DOHH2 (cell line): ENCODE measurements around the gene CEBPG.

Experiments
- CTCF ChIP-seq: fragments of 200-600 bp; sonication (generic); IDR thresholded peaks from one replicate; pipeline ENCODE4 v1.5.1; 2014; ENCODE audit warnings: antibody characterized with exemption, mild to moderate bottlenecking, low read depth, low read length; ENCODE audit not compliant: poor library complexity, severe bottlenecking
- EZH2phosphoT487 ChIP-seq: fragments of 200-600 bp; sonication (generic); IDR thresholded peaks from 2 replicates; pipeline ENCODE4 v1.6.1; 2017; ENCODE audit warnings: borderline replicate concordance, mild to moderate bottlenecking, antibody characterized with exemption, low read length, moderate library complexity, mixed read lengths

- TF ChIP-seq EZH2phosphoT487 (no peak), CTCF (no peak)
Observed at GRCh38 chr19:33393286-33394005, 19.9 kb downstream of the CEBPG start.
